Measurements from ENCODE around the gene DCAF15.
A peak's percentile ranks its signal among the peaks of the same experiment; 100 is the strongest.

DCAF15 gene

GRCh38 chr19:13974073-13974472 lies 21.8 kb downstream of the DCAF15 start:
- DNase-seq (ENCODE audit: low spot score in 2 of 2) (no peak), ATAC-seq (peak; percentile 42)
- peaks cover 61% of the 10 kb centered on the region for H3K36me3 Mint-ChIP-seq
- H3K4me1 Mint-ChIP-seq = peaks cover 9% of the 10 kb centered on the region
- H3K27ac Mint-ChIP-seq = peak overlapping the region; percentile 30
- H3K9me3 Mint-ChIP-seq = no peaks in the 10 kb centered on the region
- H3K4me3 Mint-ChIP-seq = no peak overlapping the region

DNA sequence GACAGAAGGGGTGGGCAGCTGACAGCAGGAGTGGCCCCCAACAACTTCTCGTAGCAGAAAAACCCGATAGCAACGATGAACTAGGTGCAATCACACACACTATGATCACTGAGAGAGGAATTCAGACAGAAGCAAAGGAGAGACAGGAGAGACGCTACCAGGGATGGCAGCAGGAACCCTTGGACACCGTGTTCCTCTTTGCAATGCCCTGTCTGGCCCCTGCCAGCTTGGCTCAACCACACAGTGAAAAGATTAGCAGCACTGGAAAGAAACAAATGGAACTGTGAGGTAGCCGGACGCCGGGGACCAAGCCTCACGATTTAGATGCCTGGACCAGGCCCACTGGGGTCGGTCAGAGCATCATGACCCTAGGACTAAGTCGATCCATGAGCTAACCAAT lies 23.6 kb downstream of the DCAF15 start:
- peaks cover 15% of the 10 kb centered on the region for H3K4me1 Mint-ChIP-seq
- no peak overlapping the region for H3K27ac Mint-ChIP-seq
- no peaks in the 10 kb centered on the region for H3K9me3 Mint-ChIP-seq
- H3K4me3 Mint-ChIP-seq = no peak overlapping the region
- H3K36me3 Mint-ChIP-seq = peaks cover 48% of the 10 kb centered on the region
- DNase-seq (ENCODE audit: low spot score in 2 of 2) (no peak), ATAC-seq (no peak)

- peaks cover 15% of the 10 kb centered on the region for H3K4me1 Mint-ChIP-seq
- ATAC-seq (no peak), DNase-seq (ENCODE audit: low spot score in 2 of 2) (no peak)
- H3K4me3 Mint-ChIP-seq = no peak overlapping the region
- peaks cover 42% of the 10 kb centered on the region for H3K36me3 Mint-ChIP-seq
- no peaks in the 10 kb centered on the region for H3K9me3 Mint-ChIP-seq
- peak overlapping the region; percentile 4 for H3K27ac Mint-ChIP-seq
Measured at GRCh38 chr19:13976446-13976845, 24.1 kb downstream of the DCAF15 start.

GRCh38 chr19:13977803-13978202 lies 25.5 kb downstream of the DCAF15 start:
- Mint-ChIP-seq H3K9me3 (no peaks in the 10 kb centered on the region), H3K4me1 (peaks cover 15% of the 10 kb centered on the region), H3K27ac (peak overlapping the region; percentile 74), H3K36me3 (peaks cover 32% of the 10 kb centered on the region), H3K4me3 (peak overlapping the region; percentile 59)
- DNase-seq (ENCODE audit: low spot score in 2 of 2) (no peak), ATAC-seq (no peak)

- H3K4me3 Mint-ChIP-seq = peak overlapping the region; percentile 59
- H3K9me3 Mint-ChIP-seq = no peaks in the 10 kb centered on the region
- ATAC-seq = peak; percentile 53
- peaks cover 25% of the 10 kb centered on the region for H3K36me3 Mint-ChIP-seq
- H3K4me1 Mint-ChIP-seq = peaks cover 15% of the 10 kb centered on the region
- no peak for DNase-seq (ENCODE audit: low spot score in 2 of 2)
- peak overlapping the region; percentile 74 for H3K27ac Mint-ChIP-seq
Measured at GRCh38 chr19:13978351-13979243, 26.3 kb downstream of the DCAF15 start.

GRCh38 chr19:13979244-13979615 lies 26.9 kb downstream of the DCAF15 start:
- Mint-ChIP-seq H3K36me3 (peaks cover 19% of the 10 kb centered on the region), H3K27ac (peak overlapping the region; percentile 37), H3K4me3 (peak overlapping the region; percentile 59), H3K9me3 (no peaks in the 10 kb centered on the region), H3K4me1 (peaks cover 9% of the 10 kb centered on the region)
- ATAC-seq = peak; percentile 2
- no peak for DNase-seq (ENCODE audit: low spot score in 2 of 2)

DNA sequence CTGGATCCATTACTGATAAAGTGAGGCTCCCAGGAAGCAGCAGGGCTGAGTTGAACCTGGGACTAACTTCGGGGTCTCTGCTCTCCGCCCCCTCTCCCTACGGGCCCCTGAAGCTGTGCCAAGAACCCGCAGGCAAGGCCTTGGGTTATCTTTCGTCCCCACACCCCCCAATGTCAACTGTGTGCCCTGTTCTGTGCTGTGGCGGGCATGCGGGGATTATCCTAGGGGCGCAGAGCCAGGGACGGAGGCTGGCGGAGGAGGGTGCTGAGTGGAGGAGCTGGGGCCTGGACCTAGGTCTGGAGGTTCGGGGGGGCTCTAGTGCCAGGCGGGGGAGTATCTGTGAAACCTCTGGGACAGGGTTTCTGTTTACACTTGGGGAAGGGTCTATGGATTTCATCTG lies 27.4 kb downstream of the DCAF15 start:
- H3K4me3 Mint-ChIP-seq = peak overlapping the region; percentile 59
- no peak for DNase-seq (ENCODE audit: low spot score in 2 of 2)
- H3K27ac Mint-ChIP-seq = peak overlapping the region; percentile 37
- peaks cover 17% of the 10 kb centered on the region for H3K36me3 Mint-ChIP-seq
- peaks cover 5% of the 10 kb centered on the region for H3K4me1 Mint-ChIP-seq
- ATAC-seq = no peak
- H3K9me3 Mint-ChIP-seq = no peaks in the 10 kb centered on the region

- ATAC-seq (no peak), DNase-seq (ENCODE audit: low spot score in 2 of 2) (no peak)
- H3K36me3 Mint-ChIP-seq = peaks cover 12% of the 10 kb centered on the region
- no peaks in the 10 kb centered on the region for H3K9me3 Mint-ChIP-seq
- peaks cover 8% of the 10 kb centered on the region for H3K4me1 Mint-ChIP-seq
- no peak overlapping the region for H3K27ac Mint-ChIP-seq
- no peak overlapping the region for H3K4me3 Mint-ChIP-seq
Measured at GRCh38 chr19:13980340-13980739, 28.0 kb downstream of the DCAF15 start.

GRCh38 chr19:13981021-13981420 lies 28.7 kb downstream of the DCAF15 start:
- no peak for ATAC-seq
- no peaks in the 10 kb centered on the region for H3K9me3 Mint-ChIP-seq
- no peak overlapping the region for H3K27ac Mint-ChIP-seq
- peaks cover 5% of the 10 kb centered on the region for H3K36me3 Mint-ChIP-seq
- H3K4me1 Mint-ChIP-seq = peaks cover 15% of the 10 kb centered on the region
- no peak overlapping the region for H3K4me3 Mint-ChIP-seq
- no peak for DNase-seq (ENCODE audit: low spot score in 2 of 2)

DNA sequence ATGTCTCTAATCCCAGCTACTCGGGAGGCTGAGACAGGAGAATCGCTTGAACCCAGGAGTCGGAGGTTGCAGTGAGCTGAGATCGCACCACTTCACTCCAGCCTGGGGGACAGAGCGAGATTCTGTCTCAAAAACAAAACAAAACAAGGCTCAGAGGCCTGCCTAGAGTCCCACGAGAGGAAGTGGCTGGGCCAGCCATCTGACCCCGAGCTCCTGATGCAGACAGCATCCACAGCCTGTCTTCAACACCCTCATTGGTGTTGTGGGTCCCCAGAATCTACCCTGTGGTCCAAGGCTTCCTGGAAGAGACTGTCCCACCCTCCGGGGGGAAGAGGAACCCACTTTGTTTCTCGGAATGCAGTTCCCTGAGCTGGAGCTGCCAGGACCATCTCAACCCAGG lies 29.2 kb downstream of the DCAF15 start:
- Mint-ChIP-seq H3K4me3 (no peak overlapping the region), H3K27ac (no peak overlapping the region), H3K9me3 (no peaks in the 10 kb centered on the region), H3K4me1 (peaks cover 19% of the 10 kb centered on the region), H3K36me3 (peaks cover 6% of the 10 kb centered on the region)
- no peak for DNase-seq (ENCODE audit: low spot score in 2 of 2)
- no peak for ATAC-seq

DNA sequence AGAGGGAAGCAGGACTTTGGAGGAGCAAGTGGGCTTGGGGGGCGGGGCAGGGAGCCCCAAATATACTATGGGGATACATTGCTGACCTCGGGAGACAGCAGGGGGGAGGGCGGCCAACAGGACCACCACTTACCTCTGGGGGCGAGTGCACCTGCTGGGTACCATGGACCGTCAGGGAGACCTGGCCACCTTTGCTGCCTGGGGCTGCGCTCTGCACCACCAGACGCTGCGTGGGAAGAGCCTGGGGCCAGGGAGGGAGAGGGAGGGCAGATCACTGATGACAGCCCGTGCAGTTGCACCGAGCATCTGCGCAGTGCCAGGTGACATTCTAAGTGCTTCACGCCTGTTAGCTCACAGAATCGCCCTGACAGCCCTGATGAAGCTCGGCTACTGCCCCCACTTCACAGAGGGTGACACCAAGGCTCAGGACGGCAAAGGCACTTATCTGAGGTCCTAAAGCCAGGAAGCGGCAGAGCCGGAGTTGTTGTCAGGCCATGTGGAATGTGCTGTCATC lies 29.7 kb downstream of the DCAF15 start:
- Mint-ChIP-seq H3K4me3 (no peak overlapping the region), H3K36me3 (peaks cover 11% of the 10 kb centered on the region), H3K27ac (no peak overlapping the region), H3K9me3 (no peaks in the 10 kb centered on the region), H3K4me1 (peaks cover 25% of the 10 kb centered on the region)
- DNase-seq (ENCODE audit: low spot score in 2 of 2) (no peak), ATAC-seq (no peak)

- no peak overlapping the region for H3K4me3 Mint-ChIP-seq
- peaks cover 32% of the 10 kb centered on the region for H3K4me1 Mint-ChIP-seq
Measured at GRCh38 chr19:13982773-13983172, 30.5 kb downstream of the DCAF15 start.

GRCh38 chr19:13983213-13983889 lies 31.0 kb downstream of the DCAF15 start:
- no peak overlapping the region for H3K4me3 Mint-ChIP-seq
- no peaks in the 10 kb centered on the region for H3K9me3 Mint-ChIP-seq
- peaks cover 17% of the 10 kb centered on the region for H3K36me3 Mint-ChIP-seq
- H3K4me1 Mint-ChIP-seq = peaks cover 38% of the 10 kb centered on the region
- DNase-seq (ENCODE audit: low spot score in 2 of 2) (no peak), ATAC-seq (no peak)
- peak overlapping the region; percentile 14 for H3K27ac Mint-ChIP-seq

More at GRCh38 chr19:13982773-13983172, 30.5 kb downstream of the DCAF15 start:
- H3K36me3 Mint-ChIP-seq = peaks cover 16% of the 10 kb centered on the region
- peak overlapping the region; percentile 14 for H3K27ac Mint-ChIP-seq
- no peaks in the 10 kb centered on the region for H3K9me3 Mint-ChIP-seq
- no peak for ATAC-seq
- no peak for DNase-seq (ENCODE audit: low spot score in 2 of 2)

DNA sequence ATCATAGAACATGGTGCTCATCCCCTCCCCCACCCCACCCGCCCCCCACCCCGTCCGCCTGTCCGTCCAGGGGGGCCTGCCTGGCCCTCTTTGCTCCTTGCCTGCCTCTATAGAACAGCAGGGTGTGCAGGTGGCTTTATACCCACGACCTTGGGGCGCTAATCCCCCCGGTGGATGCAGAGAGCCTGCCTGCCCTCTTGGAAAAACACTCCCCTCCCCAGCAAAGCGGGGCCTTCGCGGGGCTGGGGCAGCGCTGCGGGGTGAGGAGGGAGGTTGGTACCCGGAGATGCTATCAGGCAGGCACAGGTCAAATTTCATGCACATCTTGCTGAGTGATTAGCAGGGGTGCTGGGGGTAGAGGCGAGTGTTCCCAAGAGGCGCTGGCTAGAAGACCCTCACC lies 31.9 kb downstream of the DCAF15 start:
- Mint-ChIP-seq H3K9me3 (no peaks in the 10 kb centered on the region), H3K27ac (no peak overlapping the region), H3K4me1 (peaks cover 46% of the 10 kb centered on the region), H3K36me3 (peaks cover 25% of the 10 kb centered on the region), H3K4me3 (no peak overlapping the region)
- ATAC-seq (no peak), DNase-seq (ENCODE audit: low spot score in 2 of 2) (no peak)

DNA sequence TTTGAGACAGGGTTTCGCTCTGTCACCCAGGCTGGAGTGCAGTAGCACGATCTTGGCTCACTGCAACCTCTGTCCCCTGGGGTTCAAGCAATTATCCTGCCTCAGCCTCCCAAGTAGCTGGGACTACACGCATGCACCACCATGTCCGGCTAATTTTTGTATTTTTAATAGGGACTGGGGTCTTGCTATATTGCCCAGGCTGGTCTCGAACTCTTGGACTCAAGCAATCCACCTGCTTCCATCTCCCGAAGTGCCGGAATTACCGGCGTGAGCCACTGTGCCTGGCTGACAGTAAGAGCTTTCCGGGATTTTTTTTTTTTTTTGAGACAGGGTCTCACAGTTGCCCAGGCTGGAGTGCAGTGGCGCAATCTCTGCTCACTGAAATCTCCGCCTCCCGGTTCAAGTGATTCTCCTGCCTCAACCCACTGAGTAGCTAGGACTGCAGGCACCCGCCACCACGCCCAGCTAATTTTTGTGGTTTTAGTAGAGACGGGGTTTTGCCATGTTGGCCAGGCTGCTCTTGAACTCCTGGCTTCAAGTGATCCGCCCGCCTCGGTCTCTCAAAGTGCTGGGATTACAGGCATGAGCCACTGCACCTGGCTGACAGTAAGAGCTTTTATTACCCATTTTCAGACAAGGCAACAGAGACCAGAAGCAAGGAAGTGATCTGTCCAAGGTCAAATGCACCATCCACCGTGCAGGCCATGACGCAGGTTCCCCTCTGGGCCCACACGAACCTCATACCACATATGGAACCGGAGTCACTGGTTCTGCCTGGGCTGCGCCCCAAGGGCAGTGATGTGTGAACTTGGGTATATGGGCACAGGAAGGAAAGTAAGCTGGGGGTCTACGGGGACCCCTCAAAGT lies 32.8 kb downstream of the DCAF15 start:
- Mint-ChIP-seq H3K4me3 (peak overlapping the region; percentile 72), H3K36me3 (peaks cover 25% of the 10 kb centered on the region), H3K9me3 (no peaks in the 10 kb centered on the region), H3K27ac (peak overlapping the region; percentile 98), H3K4me1 (peaks cover 50% of the 10 kb centered on the region)
- DNase-seq (ENCODE audit: low spot score in 2 of 2) (no peak), ATAC-seq (no peak)

Data from stimulated activated effector memory CD8-positive, alpha-beta T cell treated with anti-CD3 and anti-CD28 coated beads, Interleukin-12 subunit alpha, Interleukin-12 subunit beta, amount 100 ng/mL, for 72 hours (primary cell).